GM12878 (cell line): ENCODE data around the gene RAB31.

Experiments used
- BHLHE40 ChIP-seq, 2 experiments: fragments of 450-650 bp in 1 of 2; IDR thresholded peaks; 2 replicates each; pipeline ENCODE4 v1.6.1; 2011 to 2017; ENCODE audit warnings: low read depth in 2 of 2, borderline replicate concordance in 1 of 2, improper control_type of control experiment in 1 of 2, low read length in 1 of 2, mild to moderate bottlenecking in 1 of 2
- CBX3 ChIP-seq: fragments of 200-600 bp; sonication (generic); IDR thresholded peaks from 2 replicates; pipeline ENCODE4 v1.6.1; 2016; ENCODE audit warnings: low read depth, borderline replicate concordance
- EP300 ChIP-seq, 2 experiments: fragments of 150-350 bp in 1 of 2; IDR thresholded peaks; 2 replicates each; pipeline ENCODE4 v1.6.1; 2011 to 2012; ENCODE audit warnings: low read depth in 2 of 2, low read length in 2 of 2, borderline replicate concordance in 1 of 2, improper control_type of control experiment in 1 of 2, inconsistent platforms in 1 of 2; ENCODE audit not compliant: control insufficient read depth in 1 of 2
- GATAD2B ChIP-seq: fragments of 450-650 bp; conservative IDR thresholded peaks from 2 replicates; pipeline ENCODE4 v1.6.1; 2017; ENCODE audit warnings: low read depth, mild to moderate bottlenecking, moderate library complexity
- JUNB ChIP-seq: IDR thresholded peaks from 2 replicates; pipeline ENCODE4 v1.6.1; 2016; ENCODE audit warnings: antibody characterized with exemption, mild to moderate bottlenecking
- POLR2AphosphoS5 ChIP-seq: IDR thresholded peaks from 2 replicates; pipeline ENCODE4 v1.6.1; 2011; ENCODE audit warnings: mild to moderate bottlenecking, low read length, inconsistent platforms
- TAF1 ChIP-seq: IDR thresholded peaks from 2 replicates; pipeline ENCODE4 v1.6.1; 2011; ENCODE audit warnings: mild to moderate bottlenecking, low read depth, low read length, borderline replicate concordance
- TF ChIP-seq, protein P1 (sequence below), 3 experiments: IDR thresholded peaks in 2 of 3; conservative IDR thresholded peaks in 1 of 3; 2 replicates each; pipeline ENCODE4 v1.5.1; 2011; ENCODE audit warnings: low read depth in 3 of 3, low read length in 3 of 3, mild to moderate bottlenecking in 3 of 3, control low read depth in 2 of 3, moderate library complexity in 2 of 3, inconsistent platforms in 1 of 3, mixed read lengths in 1 of 3; ENCODE audit not compliant: control insufficient read depth in 2 of 3, insufficient read depth in 1 of 3; ENCODE audit errors: extremely low read depth in 1 of 3

DNA sequence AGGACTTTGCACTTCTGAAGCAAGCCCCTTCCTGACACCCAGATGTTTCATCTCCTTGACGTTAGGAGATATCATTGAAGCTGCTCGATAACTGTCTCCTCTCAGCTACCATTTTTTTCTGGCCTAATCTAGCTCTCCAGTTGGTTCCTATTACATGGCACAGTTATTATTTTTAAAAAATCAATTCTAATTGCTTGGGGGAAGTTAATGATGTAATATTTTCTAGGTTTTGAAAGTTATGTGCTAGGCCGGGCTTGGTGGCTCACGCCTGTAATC lies 22.5 kb upstream of the RAB31 start:
- TF ChIP-seq CBX3 (no peak), BHLHE40 (IDR thresholded peaks at IDR 0.05; ENCODE audit: borderline replicate concordance in 1 of 2, low read depth in 2 of 2, low read length in 1 of 2) (no peak), JUNB (no peak), GATAD2B (no peak), TAF1 (no peak), EP300 (IDR thresholded peaks at IDR 0.05; ENCODE audit: borderline replicate concordance in 1 of 2, control insufficient read depth in 1 of 2, low read depth in 2 of 2, low read length in 2 of 2) (no peak), POLR2AphosphoS5 (no peak)
- TF ChIP-seq, protein P1, sequence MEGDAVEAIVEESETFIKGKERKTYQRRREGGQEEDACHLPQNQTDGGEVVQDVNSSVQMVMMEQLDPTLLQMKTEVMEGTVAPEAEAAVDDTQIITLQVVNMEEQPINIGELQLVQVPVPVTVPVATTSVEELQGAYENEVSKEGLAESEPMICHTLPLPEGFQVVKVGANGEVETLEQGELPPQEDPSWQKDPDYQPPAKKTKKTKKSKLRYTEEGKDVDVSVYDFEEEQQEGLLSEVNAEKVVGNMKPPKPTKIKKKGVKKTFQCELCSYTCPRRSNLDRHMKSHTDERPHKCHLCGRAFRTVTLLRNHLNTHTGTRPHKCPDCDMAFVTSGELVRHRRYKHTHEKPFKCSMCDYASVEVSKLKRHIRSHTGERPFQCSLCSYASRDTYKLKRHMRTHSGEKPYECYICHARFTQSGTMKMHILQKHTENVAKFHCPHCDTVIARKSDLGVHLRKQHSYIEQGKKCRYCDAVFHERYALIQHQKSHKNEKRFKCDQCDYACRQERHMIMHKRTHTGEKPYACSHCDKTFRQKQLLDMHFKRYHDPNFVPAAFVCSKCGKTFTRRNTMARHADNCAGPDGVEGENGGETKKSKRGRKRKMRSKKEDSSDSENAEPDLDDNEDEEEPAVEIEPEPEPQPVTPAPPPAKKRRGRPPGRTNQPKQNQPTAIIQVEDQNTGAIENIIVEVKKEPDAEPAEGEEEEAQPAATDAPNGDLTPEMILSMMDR (IDR thresholded peaks at IDR 0.05 in 2 of 3, conservative IDR thresholded peaks at IDR 0.05 in 1 of 3; ENCODE audit: control insufficient read depth in 2 of 3, extremely low read depth in 1 of 3, insufficient read depth in 1 of 3, low read depth in 3 of 3, low read length in 3 of 3) = no peak
